ENCODE measurements around the gene BTBD8.
A peak's percentile ranks its signal among the peaks of the same experiment; 100 is the strongest.
"Not testable (repeated sequence)": the region's sequence is repeated elsewhere in the genome, so short reads cannot be mapped to it uniquely, and the experiment has no call there.

The BTBD8 gene

DNA sequence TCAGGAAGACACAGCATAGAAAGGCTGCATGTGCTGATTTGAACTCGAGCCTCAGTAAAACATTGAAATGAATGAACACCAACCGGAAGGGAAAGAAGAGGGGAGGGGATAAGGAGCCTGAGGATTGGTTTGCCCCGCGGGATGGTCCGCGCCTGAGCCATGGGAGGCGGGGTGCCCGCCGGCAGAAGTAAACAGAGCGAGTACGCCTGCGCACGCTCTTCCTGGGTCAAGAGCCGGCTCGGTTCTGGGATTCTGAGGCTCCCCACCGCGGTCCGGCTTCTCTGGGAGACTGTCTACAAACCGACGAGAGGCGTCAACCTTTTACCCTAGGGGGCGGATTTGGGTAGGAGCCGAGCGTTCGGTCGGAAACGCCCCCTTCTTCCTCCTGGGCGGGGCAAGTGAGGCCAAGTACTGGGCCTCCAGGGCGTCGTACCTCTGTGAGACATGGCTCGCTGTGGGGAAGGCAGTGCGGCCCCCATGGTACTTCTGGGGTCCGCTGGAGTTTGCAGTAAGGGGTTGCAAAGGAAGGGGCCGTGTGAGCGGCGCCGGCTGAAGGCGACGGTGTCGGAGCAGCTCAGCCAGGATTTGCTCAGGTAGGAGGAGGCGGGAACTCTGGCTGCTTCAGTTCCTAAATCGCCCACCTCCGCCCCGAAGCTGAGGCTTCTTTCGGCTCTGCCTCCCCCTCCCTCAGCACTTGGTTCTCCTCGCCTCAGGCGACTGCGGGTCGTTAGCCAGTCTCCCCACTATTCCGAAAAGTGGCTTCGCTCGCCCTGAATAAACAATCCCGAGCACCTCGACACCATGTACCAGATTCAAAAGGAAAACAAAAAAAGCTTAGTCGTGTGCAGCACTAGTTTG lies at the start of gene BTBD8:
TSS of gene BTBD8 (plus strand) at position 218 of the 858 bp plus-strand sequence. CDS start at position 445, 227 bp downstream.
- peak; percentile 52 for DNase-seq

DNA sequence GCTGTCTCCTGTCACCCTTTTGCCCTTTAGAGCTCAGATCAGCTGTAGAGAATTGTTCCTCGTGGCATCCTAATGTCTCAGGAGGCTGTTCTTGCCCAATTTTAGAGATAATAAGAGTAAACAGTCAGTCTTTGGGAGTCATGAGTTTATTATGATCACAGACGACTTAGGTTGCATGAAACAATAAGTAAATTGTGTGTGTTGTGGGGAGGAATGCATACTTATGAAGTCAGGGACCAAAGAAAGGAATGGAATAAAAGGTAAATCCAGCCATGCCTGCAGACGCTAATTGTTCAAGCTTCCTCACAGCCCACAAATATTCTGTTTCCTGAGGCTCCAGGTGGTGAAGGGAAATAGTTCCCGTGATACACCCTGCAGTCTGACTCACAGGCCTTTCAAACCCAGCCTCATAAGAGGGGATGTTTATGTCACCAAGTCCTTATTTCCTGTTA lies 49.5 kb upstream of the BTBD8 start:
- no peak for DNase-seq

DNA sequence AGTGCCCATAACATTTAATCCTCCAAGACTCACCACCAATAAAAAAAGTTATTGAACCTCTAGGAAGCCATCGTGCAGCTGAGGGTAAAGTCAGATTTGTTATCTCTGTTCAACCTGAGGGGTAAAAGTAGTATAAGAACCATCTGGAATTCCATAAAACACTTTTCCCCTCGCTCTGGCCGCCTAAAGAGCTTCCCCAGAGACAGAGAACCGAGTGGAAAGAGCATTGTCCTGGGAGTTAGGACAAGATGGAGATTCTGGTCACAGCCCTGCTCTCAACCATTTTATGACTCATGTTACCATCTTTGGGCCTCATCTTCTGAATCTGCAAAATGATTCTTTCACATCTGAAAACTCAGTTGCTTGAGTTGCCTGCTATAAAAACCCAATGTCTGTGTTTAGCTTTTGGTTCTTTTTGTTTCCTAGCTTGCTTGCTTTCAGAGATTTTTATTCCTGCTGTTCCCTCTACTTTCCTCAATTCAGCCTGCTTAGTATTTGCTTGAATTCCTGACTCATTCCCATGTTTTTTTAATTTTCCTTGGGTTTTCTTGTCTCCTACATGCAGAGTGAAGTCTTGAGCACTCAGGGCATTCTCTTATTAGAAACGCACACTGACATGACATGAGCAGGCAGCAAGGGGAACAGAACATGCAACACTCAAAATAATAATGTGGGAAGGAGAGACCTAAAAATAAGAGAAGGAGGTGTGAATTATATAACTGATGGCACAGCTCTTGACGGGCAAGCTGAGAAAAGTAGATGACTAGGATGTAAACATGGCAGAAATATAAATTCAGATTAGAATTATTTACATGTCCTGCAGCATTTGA lies 48.6 kb upstream of the BTBD8 start:
- DNase-seq = no peak

DNA sequence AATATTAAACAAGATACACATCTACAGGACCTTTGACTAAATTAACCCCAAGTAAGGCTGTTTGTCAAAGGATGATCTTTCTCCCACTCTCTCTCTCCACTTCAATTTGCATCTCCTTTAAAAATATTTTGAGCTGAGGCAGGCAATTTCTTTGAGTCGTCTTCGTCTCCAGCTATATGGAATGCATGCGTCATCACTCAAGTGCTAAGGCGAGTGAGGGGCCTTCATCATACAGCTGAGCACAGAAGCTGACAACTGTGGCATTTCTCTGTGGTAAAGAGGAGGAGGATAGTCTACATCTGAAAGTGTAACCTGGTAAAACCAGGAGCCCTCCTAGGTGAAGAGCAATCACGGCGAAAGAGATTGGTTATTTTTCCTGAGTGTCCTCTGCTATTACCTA lies 42.7 kb upstream of the BTBD8 start:
- no peak for DNase-seq

DNA sequence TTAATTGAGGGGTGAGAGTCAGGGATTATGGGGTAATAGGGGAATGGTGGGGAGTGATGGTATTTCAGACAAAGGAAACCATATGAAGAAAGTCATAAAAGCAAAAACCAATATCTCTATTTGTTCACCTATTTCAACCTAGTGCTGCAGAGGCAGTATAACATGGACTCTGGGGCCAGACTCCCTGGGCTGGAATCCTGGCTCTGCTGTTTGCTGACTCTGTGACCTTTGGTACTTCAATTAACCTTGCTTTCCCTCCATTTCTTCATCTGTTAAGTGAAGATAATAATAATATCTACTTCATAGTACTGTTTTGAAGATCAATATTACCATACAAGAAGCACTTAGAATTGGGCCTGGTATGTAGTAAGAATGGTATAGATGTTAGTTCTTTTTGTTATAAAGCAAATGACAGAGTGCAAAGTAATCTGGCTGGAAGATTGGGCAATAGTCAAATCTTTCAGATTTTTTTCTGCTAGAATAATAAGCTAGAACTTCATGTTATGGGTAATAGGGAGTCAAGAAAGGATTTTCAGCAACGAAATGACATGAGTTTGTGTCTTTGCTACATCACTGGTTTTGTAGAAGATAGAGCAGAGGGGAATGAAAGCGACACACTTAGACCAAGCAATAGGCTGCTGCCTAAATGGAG lies 41.3 kb upstream of the BTBD8 start:
- no peak for DNase-seq

DNA sequence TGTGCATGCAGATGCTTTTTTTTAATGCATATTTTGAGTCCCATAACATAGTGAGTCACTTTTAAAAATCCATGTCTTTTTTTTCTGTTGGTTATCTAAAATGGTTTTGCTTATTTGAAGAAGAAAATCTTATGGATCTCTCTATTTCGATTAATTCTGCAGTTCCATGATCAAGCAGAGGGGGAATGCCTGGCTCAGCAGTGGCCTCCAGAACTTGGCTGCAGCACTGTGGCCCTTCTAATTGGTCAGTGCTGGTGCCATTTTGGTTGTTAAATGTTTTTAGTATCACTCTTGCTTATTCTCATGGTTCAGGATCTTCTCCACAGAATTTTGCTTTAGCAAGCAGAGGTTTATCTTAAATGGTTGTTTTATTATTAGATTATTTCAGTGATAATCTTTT lies 39.2 kb upstream of the BTBD8 start:
- DNase-seq = no peak

DNA sequence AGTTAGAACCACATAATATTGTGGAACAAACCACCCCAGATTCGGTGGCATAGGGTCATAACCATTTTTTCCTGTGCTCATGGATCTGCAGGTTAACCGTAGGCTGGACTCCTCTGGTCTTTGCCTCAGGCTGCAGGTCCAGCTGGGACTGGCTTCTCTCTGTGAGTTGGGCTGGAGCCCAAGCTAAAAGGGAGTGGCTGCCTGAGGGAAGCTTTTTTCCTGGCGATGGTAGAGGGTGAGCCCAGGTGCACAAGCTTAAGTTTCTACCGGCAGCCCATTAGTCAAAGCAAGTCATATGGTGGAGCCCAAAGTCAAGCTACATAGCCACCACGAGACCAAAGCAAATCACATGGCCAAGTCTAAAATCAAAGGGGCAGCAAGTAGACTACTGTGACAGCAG lies 36.5 kb upstream of the BTBD8 start:
- DNase-seq = no peak

DNA sequence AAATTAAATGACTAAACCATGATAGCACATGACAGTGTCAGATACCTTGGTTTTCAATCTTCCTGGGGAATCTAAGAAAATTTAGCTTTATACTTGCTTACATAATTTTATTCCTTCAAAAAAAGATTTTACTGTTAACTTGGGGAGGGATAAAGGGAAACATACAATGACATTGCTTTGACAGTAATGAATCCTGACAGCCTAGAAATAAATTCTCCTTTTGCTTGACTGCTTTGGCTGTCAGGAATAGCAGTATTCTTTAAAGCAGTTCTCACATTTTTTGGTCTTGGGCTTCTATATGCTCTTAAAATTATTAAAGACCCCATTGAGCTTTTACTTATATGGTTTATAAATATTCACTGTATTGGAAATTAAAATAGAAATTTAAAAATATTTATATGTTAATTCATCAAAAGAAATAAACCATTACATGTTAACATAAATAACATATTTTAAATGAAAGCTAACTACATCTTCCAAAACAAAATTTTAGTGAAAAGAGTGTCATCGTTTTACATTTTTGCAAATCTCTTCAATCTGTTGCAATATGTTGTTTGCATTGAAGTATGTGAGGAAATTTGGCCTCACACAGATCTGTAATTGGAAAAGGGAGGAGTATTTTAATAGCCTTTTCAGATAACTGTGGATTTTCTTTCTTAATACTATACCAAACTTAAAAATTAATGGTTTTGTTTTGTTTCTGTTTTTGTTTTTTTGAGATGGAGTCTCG lies 34.2 kb upstream of the BTBD8 start:
- no peak for DNase-seq

DNA sequence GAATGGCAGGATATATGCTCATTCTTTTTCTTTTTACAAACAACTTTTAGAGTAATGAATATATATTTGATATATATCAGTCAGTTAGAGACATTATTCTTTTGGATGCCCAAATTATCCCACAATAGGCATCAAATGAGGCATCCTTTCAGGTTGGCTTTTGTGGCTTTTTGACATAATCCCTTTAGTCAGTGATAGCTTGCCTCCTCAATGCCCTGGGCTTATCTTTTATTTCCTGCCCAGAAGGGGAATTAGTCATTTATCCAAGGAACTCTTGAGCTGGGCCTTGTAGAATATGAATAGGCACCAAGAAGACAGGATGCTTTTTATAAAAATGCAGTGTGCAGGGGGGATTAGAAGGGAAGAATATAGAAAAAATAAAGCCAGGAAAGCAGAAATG lies 28.2 kb upstream of the BTBD8 start:
- no peak for DNase-seq

DNA sequence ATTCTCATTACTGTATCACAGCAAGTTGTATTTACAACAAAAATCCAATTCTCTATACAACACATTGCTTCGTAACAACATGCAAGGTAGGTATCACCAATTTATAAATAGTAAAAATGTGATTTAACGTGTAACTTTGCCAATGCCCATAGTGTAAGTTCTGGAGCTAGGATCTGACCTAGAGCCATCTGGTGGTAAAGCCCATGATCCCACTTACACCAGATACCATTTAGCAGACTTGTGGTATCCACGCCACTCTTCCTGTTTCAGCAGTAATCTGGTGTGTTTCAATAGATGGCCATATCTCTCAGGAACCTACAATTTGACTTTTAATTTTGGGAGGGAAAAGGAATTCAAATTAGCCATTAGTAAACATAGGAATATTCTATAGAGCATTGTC lies 15.1 kb upstream of the BTBD8 start:
- DNase-seq = no peak

DNA sequence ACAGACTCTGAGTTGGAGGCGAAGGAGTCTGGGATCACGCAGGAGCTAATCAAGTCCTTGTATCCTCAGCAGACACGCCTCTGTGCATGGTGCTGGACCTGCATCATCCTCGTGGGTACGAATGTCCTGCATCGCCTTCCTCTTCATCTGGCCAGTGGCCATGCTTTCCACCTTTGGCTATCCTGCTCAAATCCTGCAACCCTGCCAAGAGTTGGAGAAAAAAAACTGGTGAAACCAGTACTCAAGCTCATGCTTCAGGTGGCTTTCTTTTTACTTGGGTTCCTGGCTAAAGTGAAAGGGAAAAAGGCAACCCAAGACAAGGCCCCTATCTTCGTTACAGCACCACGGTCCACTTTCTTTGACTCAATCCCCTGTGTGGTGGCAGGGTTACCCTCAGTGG lies 13.8 kb upstream of the BTBD8 start:
- no peak for DNase-seq

DNA sequence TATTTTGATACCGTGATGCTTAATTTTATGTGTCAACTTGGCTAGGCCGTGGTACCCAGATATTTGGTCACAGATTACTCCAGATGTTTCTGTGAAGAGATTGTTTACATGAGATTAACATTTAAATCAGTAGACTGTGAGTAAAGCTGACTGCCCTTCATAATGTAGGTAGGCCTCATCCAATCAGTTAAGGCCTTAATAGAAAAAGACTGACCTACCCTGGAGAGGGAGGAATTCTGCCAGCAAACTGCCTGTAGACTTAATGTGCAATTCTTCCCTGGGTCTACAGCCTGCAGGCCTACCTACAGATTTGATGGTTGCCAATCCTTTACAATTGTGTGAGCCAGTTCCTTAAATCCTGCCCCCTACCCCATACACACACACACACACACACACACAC lies 9.3 kb upstream of the BTBD8 start:
- no peak for DNase-seq

DNA sequence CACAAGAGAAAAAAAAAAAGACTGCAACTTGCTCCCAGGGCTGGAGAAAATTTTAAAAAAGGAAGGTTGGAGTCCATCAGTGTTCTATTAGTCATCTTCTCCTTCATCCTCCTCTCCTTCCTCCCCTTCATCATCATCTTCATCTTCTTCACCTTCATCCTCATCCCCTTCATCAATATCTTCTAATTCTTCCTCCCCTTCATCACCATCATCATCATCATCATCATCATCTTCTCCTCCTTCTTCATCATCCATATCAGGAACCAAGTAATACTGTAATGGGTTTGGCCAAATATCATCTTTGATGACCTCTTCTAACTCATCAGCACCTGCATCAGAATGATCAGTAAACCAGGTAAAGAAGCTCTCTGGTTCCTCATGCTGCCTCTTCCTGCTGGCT lies 5.7 kb upstream of the BTBD8 start:
- not testable (repeated sequence) for DNase-seq

DNA sequence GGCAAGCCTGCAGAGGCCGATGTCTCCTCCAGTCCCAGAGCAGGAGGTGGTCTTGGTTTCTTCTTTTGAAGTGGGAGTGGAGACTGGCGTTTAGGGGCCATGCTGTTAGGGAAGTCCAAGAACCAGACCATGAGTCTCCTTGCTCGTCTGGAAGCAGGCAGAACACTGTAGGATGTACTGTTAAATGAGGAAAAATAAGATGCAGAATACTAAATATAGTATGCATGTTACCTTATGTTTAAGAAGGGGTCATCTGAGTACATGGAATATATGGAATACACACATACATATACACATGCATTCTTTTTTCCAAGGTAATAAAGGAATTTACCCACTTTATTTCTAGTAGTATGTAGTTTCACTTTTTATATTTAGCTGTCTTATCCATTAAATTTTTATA lies 4.8 kb upstream of the BTBD8 start, which contains the start of gene SETSIP:
TSS of gene SETSIP (minus strand) at position 101 of the 400 bp plus-strand sequence. CDS start at position 101, 0 bp downstream.
- DNase-seq = no peak

DNA sequence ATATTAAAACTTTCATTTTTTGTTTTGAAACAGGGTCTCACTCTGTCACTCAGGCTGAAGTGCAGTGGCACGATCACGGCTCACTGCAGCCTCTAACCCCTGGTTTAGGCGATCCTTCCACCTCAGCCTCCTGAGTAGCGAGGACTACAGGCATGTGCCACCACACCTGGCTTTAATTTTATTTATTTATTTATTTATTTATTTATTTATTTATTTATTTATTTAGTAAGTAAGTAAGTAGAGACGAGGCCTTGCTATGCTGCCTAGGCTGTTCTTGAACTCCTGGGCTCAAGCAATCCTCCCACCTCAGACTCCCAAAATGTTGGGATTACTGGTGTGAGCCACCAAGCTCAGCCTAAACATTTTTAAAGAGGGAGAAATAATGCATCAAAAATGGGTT lies 3.8 kb upstream of the BTBD8 start:
- no peak for DNase-seq

DNA sequence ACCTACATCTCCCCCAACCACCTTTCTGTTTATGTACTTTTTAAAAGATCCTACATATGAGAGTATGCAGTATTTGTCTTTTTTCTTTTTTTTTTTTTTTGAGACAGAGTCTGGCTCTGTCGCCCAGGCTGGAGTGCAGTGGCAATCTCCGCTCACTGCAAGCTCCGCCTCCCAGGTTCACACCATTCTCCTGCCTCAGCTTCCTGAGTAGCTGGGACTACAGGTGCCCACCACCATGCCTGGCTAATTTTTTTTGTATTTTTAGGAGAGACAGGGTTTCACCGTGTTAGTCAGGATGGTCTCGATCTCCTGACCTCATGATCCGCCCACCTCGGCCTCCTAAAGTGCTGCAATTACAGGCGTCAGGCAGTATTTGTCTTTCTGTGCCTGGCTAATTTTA lies 2.1 kb upstream of the BTBD8 start:
- not testable (repeated sequence) for DNase-seq

DNA sequence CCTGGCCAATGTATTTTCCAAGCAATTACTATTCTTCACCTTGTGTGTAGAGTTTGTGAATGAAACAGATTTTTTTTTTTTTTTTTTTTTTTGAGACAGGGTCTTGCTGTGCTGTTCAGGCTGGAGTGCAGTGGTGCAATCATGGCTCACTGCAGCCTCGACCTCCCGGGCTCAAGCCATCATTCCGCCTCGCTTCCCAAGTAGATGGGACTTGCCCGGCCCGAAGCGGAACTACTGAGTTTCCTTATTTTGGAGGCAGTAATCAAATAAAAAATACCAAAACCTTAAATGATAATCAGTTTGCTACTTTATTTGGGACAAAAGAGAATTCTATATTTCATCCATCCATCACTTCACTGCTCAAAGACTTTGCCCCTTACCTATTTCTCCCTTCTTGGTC lies 704 bp upstream of the BTBD8 start:
- no peak for DNase-seq

DNA sequence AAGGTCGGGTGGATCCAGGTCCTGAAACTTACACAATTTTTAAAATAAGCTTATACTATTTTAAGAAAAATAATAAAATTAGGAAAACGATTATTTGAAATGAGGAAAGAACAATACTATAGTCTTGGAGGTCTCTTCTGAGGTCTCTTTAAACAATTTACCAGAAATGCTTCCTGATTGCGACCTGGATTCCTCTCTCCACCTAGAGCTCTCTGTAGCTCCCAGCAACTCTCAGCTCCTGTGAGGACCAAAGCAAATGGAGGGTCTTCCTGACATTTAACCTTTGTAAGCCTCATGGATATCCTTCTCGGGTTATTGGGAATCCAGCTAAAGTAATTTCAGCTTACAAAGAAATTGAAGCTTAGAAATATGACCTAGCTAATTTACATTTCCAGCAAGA lies 886 bp downstream of the BTBD8 start:
- no peak for DNase-seq

DNA sequence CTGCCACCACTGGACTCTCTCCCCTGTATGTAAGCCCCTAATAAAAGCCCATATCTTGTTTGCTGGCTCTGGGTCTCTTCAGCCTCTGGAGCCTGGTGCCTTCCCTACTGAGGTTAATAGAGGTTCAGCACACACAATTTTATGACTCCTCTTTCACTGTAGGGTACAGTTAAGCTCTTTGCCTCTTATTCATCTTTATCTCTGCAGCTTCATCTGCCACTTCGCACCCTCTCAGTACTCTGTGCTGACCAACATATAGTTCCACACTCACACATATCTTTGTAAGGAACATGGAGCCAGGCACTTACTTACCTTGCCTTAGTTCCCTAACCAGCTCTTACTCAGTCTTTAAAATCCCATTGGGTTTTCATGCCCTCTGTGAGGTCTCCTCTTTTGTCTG lies 4.5 kb downstream of the BTBD8 start:
- no peak for DNase-seq

DNA sequence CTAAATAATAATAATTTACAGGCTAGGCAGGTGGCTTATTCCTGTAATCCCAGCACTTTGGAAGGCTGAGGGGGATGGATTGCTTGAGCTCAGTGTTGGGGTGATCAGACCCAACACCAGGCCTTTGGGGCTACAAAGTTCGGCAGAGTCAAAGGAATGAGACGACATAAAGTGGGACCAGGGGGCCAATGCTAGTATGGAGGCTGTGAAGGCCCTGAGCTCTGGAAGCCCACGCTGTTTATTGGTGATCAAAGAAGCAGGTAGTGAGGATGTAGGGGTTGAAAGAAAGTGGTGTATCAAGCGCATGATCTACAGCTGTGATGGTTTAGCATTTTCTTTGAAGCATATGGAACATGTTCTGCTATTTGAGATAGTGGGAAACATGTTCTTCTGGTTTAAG lies 5.6 kb downstream of the BTBD8 start:
- no peak for DNase-seq

DNA sequence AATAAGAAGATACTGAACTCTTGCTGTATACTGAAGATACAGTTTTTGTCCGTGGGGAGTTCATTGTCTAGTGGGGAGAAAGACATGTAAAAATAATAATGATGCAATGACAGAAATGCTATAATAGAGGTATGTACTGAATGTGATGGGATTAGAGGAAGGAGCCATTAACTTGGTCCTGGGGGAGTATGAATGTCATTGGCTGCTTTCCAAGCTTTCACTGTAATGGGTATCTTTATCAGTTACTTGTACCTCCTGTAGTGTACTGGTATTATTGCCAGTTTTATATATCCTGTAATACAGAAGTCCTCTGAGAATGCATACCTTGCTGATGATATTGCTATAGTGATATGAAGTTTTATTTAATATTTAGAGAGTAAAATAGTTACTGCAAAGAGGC lies 7.4 kb downstream of the BTBD8 start:
- DNase-seq = no peak

DNA sequence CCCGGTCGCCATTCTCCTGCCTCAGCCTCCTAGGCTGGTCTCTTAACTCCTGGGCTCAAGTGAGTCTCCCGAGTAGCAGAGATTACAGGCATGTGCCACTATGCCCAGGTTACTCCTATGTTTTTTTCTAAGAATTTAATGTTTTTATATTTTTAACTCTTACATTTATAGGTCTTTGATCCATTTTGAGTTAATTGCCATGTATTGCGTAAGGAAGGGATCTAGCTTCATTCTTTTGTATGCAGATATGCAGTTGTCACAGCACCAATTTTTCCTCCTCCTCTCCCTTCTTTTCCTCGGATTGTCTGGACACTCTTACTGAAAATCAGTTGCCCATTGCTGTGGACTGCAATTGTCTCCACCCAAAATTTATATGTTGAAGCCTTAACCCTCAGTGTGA lies 11.5 kb downstream of the BTBD8 start:
- no peak for DNase-seq

DNA sequence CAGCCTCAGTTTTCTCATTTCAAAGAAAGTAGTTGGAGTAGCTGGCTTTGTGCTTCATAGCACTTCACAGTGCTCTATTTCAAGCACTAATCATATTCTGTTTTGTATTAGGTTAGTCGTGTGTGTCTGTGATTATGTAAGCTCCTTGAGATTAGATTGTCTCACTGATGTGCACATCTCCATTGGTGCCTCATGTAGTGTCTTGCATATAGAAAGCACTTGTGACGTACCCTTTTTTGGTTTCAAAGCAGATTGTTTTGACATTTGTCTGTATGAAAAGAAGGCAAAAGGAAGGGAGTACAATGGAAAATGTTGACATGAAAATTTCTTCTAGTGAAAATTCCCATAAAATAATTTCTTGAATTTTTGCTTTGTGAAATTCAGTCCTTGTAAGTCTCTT lies 13.9 kb downstream of the BTBD8 start:
- DNase-seq = no peak

All from NCI-H1092 (cell line).